ENCODE data around the gene ITPR2. TPM values are rescaled to one million over a fixed set of nuclear protein-coding genes. Genes with fewer than 3 reads are reported as not detected.

ITPR2 gene
- total and polyA plus RNA-seq, 2 of the 13 experiments (the other 11 are each of a cell fraction or from before 2014, with no cell fraction given) = 31.9 to 81.9 TPM

- H3K27ac ChIP-seq (ENCODE audit: extremely low read length, insufficient read depth, low read length) = no peak overlapping the region
- intact Hi-C loops (cut with micrococcal nuclease; ENCODE audit: unreplicated experiment) = no loop called here
- peaks cover 53% of the 10 kb centered on the region for H3K4me1 ChIP-seq (ENCODE audit: insufficient read depth, low read length)
- no peak for ATAC-seq
- POLR2A ChIA-PET = interaction anchor here (1.6 kb wide), 1 partner anchor 23 kb away, joined by 4 read pairs; the partner anchor contains the start of gene ITPR2
- peaks cover 82% of the 10 kb centered on the region for H3K79me2 ChIP-seq (ENCODE audit: insufficient read depth, low read length)
- no peak overlapping the region for H3K4me3 ChIP-seq (replicated peaks in 1 of 3; ENCODE audit: insufficient read depth in 1 of 3, low read depth in 2 of 3, low read length in 3 of 3)
- no peak overlapping the region for H2AFZ ChIP-seq (ENCODE audit: low read length)
- CTCF ChIA-PET (ENCODE audit: low intra/inter-chr PET ratio, low total read pairs) = no interaction called here
- H3K36me3 ChIP-seq (replicated peaks in 1 of 2; ENCODE audit: control insufficient read depth in 1 of 2, insufficient read depth in 2 of 2, low read length in 2 of 2) = peaks cover 4 to 31% of the 10 kb centered on the region in 2 experiments
- no peak for FAIRE-seq
- H3K4me2 ChIP-seq (ENCODE audit: low read depth, low read length) = no peak overlapping the region
- in situ Hi-C loops (cut with HindIII; ENCODE audit: extremely low pct_ligation_motif_present, low pct_unique_long_range_greater_than_20kb) = no loop called here
- peaks cover 16% of the 10 kb centered on the region; the same call in 1 of the 2 replicates for H4K20me1 ChIP-seq (ENCODE audit: insufficient read depth, low read length)
- H3K9me3 ChIP-seq (ENCODE audit: low read length) = no peaks in the 10 kb centered on the region
- H3K27me3 ChIP-seq (ENCODE audit: control insufficient read depth in 1 of 2, insufficient read depth in 2 of 2, low read length in 2 of 2) = no peaks in the 10 kb centered on the region
- DNase-seq (ENCODE audit: low spot score) = no peak
- H3K9ac ChIP-seq (ENCODE audit: insufficient read depth, low read depth, low read length) = no peak overlapping the region
- no peak for TF ChIP-seq SAP130 (CRISPR knock-in tag; IDR thresholded peaks at IDR 0.05; ENCODE audit: low read depth)
- TF ChIP-seq ARID2 (CRISPR knock-in tag; IDR thresholded peaks at IDR 0.05; ENCODE audit: borderline replicate concordance) = no peak
- TF ChIP-seq, protein P1, sequence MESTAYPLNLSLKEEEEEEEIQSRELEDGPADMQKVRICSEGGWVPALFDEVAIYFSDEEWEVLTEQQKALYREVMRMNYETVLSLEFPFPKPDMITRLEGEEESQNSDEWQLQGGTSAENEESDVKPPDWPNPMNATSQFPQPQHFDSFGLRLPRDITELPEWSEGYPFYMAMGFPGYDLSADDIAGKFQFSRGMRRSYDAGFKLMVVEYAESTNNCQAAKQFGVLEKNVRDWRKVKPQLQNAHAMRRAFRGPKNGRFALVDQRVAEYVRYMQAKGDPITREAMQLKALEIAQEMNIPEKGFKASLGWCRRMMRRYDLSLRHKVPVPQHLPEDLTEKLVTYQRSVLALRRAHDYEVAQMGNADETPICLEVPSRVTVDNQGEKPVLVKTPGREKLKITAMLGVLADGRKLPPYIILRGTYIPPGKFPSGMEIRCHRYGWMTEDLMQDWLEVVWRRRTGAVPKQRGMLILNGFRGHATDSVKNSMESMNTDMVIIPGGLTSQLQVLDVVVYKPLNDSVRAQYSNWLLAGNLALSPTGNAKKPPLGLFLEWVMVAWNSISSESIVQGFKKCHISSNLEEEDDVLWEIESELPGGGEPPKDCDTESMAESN (CRISPR knock-in tag; conservative IDR thresholded peaks at IDR 0.05) = no peak
- no peak for TF ChIP-seq EP300 (IDR thresholded peaks at IDR 0.05; ENCODE audit: low read depth in 2 of 2, low read length in 2 of 2)
- no peak for TF ChIP-seq EP300 (CRISPR knock-in tag; IDR thresholded peaks at IDR 0.05; ENCODE audit: borderline replicate concordance)
- peak; percentile 49 for TF ChIP-seq RBM22 (optimal IDR thresholded peaks at IDR 0.05; ENCODE audit: low read length)
- no peak for TF ChIP-seq TBX2 (CRISPR knock-in tag; IDR thresholded peaks at IDR 0.05; ENCODE audit: borderline replicate concordance)
- BruUV-seq (replicated peaks) = no TSS peak
- 96% methylated on average over 4 of the region's 4 CpGs for WGBS (ENCODE audit: low lambda C conversion rate)
Observed at GRCh38 chr12:26810330-26810729, 22.7 kb downstream of the ITPR2 start.
